SKM-1 (cell line): ENCODE results near the gene NSF.

ENCODE experiments used
- DNase-seq: peaks from one replicate; lab custom pipeline; 2025; ENCODE audit not compliant: unreplicated experiment; lab: John Stamatoyannopoulos, UW

Gene NSF

GRCh38 chr17:46796524-46796923 is 206.1 kb downstream of the NSF start:
- no peak for DNase-seq

- DNase-seq, result no peak
These were observed 206.6 kb downstream of the NSF start for GRCh38 chr17:46796956-46797530.

DNA sequence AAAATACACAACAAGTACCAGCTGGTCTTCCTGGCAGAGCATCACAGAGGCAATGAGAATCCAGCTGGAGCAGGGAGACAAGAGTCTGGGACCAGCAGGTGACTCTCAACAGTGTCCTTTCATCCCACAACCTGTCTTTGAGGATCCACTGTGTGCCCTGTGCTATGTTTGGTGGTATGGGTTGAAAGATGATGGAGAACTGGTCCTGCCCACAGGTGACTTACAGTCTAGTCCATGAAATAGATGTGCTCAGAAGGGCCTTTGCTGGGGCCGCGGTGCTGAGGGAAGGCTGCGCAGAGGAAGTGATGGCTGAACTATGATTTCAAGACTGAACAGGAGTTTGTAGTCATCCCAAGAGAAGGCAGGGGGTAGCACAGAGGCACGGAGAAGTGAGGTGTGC is 210.1 kb downstream of the NSF start:
- no peak for DNase-seq

- DNase-seq, result no peak
These were observed 212.3 kb downstream of the NSF start for GRCh38 chr17:46802800-46803199.

- DNase-seq, result no peak
These were observed 213.1 kb downstream of the NSF start for GRCh38 chr17:46803544-46803943.

- DNase-seq, result no peak
These were observed 215.3 kb downstream of the NSF start for GRCh38 chr17:46805771-46806170.
